ENCODE data around the gene TPSD1. TPM values are rescaled to one million over a fixed set of nuclear protein-coding genes. Genes with fewer than 3 reads are reported as not detected.
"Not testable (repeated sequence)": the region's sequence is repeated elsewhere in the genome, so short reads cannot be mapped to it uniquely, and the experiment has no call there.

TPSD1 gene
- polyA plus RNA-seq, 4 donors: 0.21 TPM; not detected in 3

GRCh38 chr16:1220098-1220728 is 35.7 kb upstream of the TPSD1 start:
- DNase-seq (ENCODE audit: low read depth in 4 of 4, low spot score in 2 of 4): no peak

- no peak for DNase-seq (ENCODE audit: low read depth in 4 of 4, low spot score in 2 of 4)
Measured at GRCh38 chr16:1220841-1221627, 34.8 kb upstream of the TPSD1 start.

DNA sequence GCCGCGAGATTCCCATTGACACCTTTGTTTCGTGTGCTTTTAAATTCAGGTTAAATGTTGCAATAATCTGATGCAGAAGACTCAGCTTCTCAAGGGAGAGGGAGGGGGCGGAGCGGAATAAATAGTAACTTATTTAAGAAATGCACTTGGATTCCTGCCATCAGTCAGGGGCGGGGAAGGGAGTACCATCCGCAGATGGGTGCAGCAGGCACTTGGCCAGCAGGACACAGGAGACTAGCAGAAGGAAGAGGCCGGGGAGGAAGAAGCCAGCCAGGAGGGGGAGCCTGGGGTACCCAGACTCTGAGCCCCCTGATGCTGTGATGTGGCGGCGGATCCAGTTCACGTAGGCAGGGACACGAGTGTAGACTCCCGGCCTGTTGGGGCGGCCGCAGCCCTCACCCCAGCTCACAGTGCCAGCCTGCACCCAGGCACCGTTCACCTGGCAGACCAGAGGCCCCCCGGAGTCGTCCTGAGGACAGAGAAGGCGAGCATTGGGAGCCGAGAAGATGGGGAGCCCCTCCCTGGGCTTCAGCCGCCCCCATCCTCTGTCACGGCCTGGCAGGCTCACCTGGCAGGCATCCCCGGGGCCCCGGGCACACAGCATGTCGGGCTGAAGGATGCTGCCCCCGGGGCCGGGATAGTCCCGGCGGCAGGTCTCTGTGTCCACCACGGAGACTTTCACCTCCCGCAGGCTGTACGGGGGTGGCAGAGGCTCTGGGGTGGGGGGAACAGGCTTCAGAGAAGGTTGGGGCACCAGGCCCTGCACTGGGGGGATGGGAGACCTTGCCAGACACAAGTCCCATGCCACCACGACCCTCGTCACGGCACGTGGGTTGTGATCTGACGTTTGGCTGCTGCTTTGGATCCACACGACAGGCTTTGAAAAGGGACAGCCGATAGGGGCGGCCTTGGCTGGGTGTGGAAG is 34.0 kb upstream of the TPSD1 start:
- DNase-seq (ENCODE audit: low read depth in 4 of 4, low spot score in 2 of 4): no peak

- DNase-seq (ENCODE audit: low read depth in 4 of 4, low spot score in 2 of 4): no peak
Measured at GRCh38 chr16:1222553-1223354, 33.1 kb upstream of the TPSD1 start.

- DNase-seq (ENCODE audit: low read depth in 4 of 4, low spot score in 2 of 4): no peak
Measured at GRCh38 chr16:1223355-1224214, 32.3 kb upstream of the TPSD1 start.

- no peak for DNase-seq (ENCODE audit: low read depth in 4 of 4, low spot score in 2 of 4)
Measured at GRCh38 chr16:1224558-1224957, 31.3 kb upstream of the TPSD1 start.

GRCh38 chr16:1225051-1225451 is 30.8 kb upstream of the TPSD1 start, which contains the start of gene TPSG1:
Gene TPSG1, minus strand, starts transcription at chr16:1225268. Its CDS starts 16 bp downstream, at chr16:1225252.
- no peak for DNase-seq (ENCODE audit: low read depth in 4 of 4, low spot score in 2 of 4)

- DNase-seq (ENCODE audit: low read depth in 4 of 4, low spot score in 2 of 4): not testable (repeated sequence)
Measured at GRCh38 chr16:1225728-1226311, 30.0 kb upstream of the TPSD1 start.

- not testable (repeated sequence) for DNase-seq (ENCODE audit: low read depth in 4 of 4, low spot score in 2 of 4)
Measured at GRCh38 chr16:1226692-1227091, 29.2 kb upstream of the TPSD1 start.

- not testable (repeated sequence) for DNase-seq (ENCODE audit: low read depth in 4 of 4, low spot score in 2 of 4)
Measured at GRCh38 chr16:1228227-1228626, 27.6 kb upstream of the TPSD1 start.

DNA sequence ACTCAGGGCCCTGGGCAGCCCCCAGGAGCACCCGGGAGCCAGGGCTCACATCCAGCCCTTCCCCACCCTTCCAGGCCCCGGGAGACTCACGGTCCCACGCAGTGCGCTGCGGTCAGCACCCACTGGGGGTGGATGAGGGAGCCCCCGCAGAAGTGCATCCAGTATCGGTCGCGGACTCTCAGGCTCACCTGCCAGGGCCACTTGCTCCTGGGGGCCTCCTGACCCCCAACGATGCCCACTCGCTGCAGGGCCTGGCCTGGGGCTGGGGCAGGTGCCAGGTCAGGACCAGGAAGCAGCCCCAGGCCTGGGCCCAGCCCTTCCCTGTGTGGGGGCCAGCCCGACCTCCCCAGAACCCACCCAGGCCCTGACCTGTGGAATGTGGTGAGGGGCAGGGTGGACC is 26.4 kb upstream of the TPSD1 start:
- not testable (repeated sequence) for DNase-seq (ENCODE audit: low read depth in 4 of 4, low spot score in 2 of 4)

DNA sequence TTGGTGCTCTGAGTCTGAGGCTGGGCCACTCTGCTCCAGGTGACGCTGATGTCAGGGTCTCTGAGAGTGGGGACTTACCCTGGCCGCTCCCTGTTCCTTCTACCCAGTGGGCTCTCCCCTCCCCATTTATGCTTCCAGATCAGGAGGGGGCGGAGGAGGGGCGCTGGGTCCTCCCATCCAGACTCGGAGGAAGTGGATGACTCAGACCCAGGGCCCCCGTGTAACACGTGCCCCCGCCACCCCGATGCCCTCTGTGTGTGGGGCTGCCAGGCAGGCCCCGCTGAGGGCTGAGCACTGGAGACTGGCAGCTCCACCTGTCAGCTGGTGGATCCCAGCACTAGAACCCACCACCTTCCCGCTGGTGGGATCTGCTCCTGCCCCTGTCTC is 25.8 kb upstream of the TPSD1 start, which contains the start of gene TPSB2:
Gene TPSB2, minus strand, starts transcription at position 101 of the 387 bp plus-strand sequence. CDS start 233 bp downstream, outside the sequence.
- DNase-seq (ENCODE audit: low read depth in 4 of 4, low spot score in 2 of 4): not testable (repeated sequence)

GRCh38 chr16:1230471-1231212 is 25.2 kb upstream of the TPSD1 start:
- DNase-seq (ENCODE audit: low read depth in 4 of 4, low spot score in 2 of 4): not testable (repeated sequence)

GRCh38 chr16:1231301-1231700 is 24.6 kb upstream of the TPSD1 start:
- not testable (repeated sequence) for DNase-seq (ENCODE audit: low read depth in 4 of 4, low spot score in 2 of 4)

GRCh38 chr16:1232049-1232748 is 23.7 kb upstream of the TPSD1 start:
- DNase-seq (ENCODE audit: low read depth in 4 of 4, low spot score in 2 of 4): not testable (repeated sequence)

GRCh38 chr16:1236659-1237058 is 19.2 kb upstream of the TPSD1 start:
- DNase-seq (ENCODE audit: low read depth in 4 of 4, low spot score in 2 of 4): not testable (repeated sequence)

GRCh38 chr16:1237990-1238389 is 17.9 kb upstream of the TPSD1 start:
- DNase-seq (ENCODE audit: low read depth in 4 of 4, low spot score in 2 of 4): no peak
